Stimulated activated CD4-positive, alpha-beta T cell treated with anti-CD3 and anti-CD28 coated beads, Interleukin-1b, Interleukin-23, amount 100 ng/mL, for 1 hour (primary cell): ENCODE data around the gene ATG7.
"Not testable (repeated sequence)": the region's sequence is repeated elsewhere in the genome, so short reads cannot be mapped to it uniquely, and the experiment has no call there.

ENCODE experiments used
- DNase-seq, 2 donors: peaks; one replicate each; pipeline ENCODE4 v3.0.0-alpha.2; 2020; ENCODE audit warnings: low read depth in 2 of 2

ATG7 gene

GRCh38 chr3:11390411-11391131 lies 118.4 kb downstream of the ATG7 start:
- no peak for DNase-seq

GRCh38 chr3:11391174-11391879 lies 119.1 kb downstream of the ATG7 start:
- no peak for DNase-seq

GRCh38 chr3:11392014-11392859 lies 120.0 kb downstream of the ATG7 start:
- DNase-seq: no peak

GRCh38 chr3:11392860-11393114 lies 120.6 kb downstream of the ATG7 start:
- DNase-seq: no peak

GRCh38 chr3:11393401-11393800 lies 121.2 kb downstream of the ATG7 start:
- no peak for DNase-seq

GRCh38 chr3:11394392-11394791 lies 122.2 kb downstream of the ATG7 start:
- DNase-seq: no peak

- no peak for DNase-seq
Observed at GRCh38 chr3:11400213-11400612, 128.0 kb downstream of the ATG7 start.

GRCh38 chr3:11401434-11401833 lies 129.2 kb downstream of the ATG7 start:
- DNase-seq: no peak

GRCh38 chr3:11405323-11405722 lies 133.1 kb downstream of the ATG7 start:
- DNase-seq: no peak

- DNase-seq: no peak
Observed at GRCh38 chr3:11407644-11408043, 135.4 kb downstream of the ATG7 start.

GRCh38 chr3:11408324-11408859 lies 136.2 kb downstream of the ATG7 start:
- not testable (repeated sequence) for DNase-seq

GRCh38 chr3:11410564-11410963 lies 138.4 kb downstream of the ATG7 start:
- DNase-seq: no peak

GRCh38 chr3:11411956-11412355 lies 139.8 kb downstream of the ATG7 start:
- DNase-seq: no peak

GRCh38 chr3:11413071-11413470 lies 140.9 kb downstream of the ATG7 start:
- DNase-seq: no peak

- no peak for DNase-seq
Observed at GRCh38 chr3:11415099-11415498, 142.9 kb downstream of the ATG7 start.

- no peak for DNase-seq
Observed at GRCh38 chr3:11420066-11420465, 147.9 kb downstream of the ATG7 start.

- DNase-seq: no peak
Observed at GRCh38 chr3:11422291-11422690, 150.1 kb downstream of the ATG7 start.

- DNase-seq: no peak
Observed at GRCh38 chr3:11423868-11424267, 151.7 kb downstream of the ATG7 start.

GRCh38 chr3:11424277-11424676 lies 152.1 kb downstream of the ATG7 start:
- no peak for DNase-seq

- DNase-seq: no peak
Observed at GRCh38 chr3:11430207-11430606, 158.0 kb downstream of the ATG7 start.

GRCh38 chr3:11430624-11431023 lies 158.4 kb downstream of the ATG7 start:
- DNase-seq: no peak

- DNase-seq: no peak
Observed at GRCh38 chr3:11431319-11431718, 159.1 kb downstream of the ATG7 start.
